ENCODE results near the gene RTRAF.

GRCh38 chr14:52042371-52043289 lies 53.3 kb downstream of the RTRAF start:
- TF ChIP-seq HMG20B (CRISPR knock-in tag; IDR thresholded peaks at IDR 0.05) = no peak
- no peak for TF ChIP-seq RAD21 (CRISPR knock-in tag; conservative IDR thresholded peaks at IDR 0.05 in 1 of 2, IDR thresholded peaks at IDR 0.05 in 1 of 2)
- no peak for TF ChIP-seq LARP7 (IDR thresholded peaks at IDR 0.05)
- TF ChIP-seq BMI1 (IDR thresholded peaks at IDR 0.05; ENCODE audit: low read length) = no peak

All from K562 (cell line).